K562 (cell line): Measurements from ENCODE around the gene RNF26. TPM values are rescaled to one million over a fixed set of nuclear protein-coding genes. Genes with fewer than 3 reads are reported as not detected.

Experiments
- BCL6 ChIP-seq: fragments of 250-450 bp; sonication (Bioruptor Pico); IDR thresholded peaks from 2 replicates; pipeline ENCODE4 v1.4.0; 2020
- BDP1 ChIP-seq: IDR thresholded peaks from 3 replicates; pipeline ENCODE4 v1.6.1; 2011; ENCODE audit not compliant: insufficient read length, insufficient read depth
- FOS ChIP-seq: IDR thresholded peaks from 3 replicates; pipeline ENCODE4 v1.6.1; 2011; ENCODE audit not compliant: insufficient read length; ENCODE audit errors: extremely low read depth
- FOXA1 ChIP-seq: fragments of 450-650 bp; IDR thresholded peaks from 2 replicates; pipeline ENCODE4 v1.6.1; 2016; ENCODE audit warnings: mild to moderate bottlenecking, borderline replicate concordance
- IRF2 ChIP-seq: sonication (generic); formaldehyde crosslinking; IDR thresholded peaks from 2 replicates; pipeline ENCODE4 v1.8.1; 2022; ENCODE audit warnings: mild to moderate bottlenecking, missing genetic modification reagents
- JUN ChIP-seq, 2 experiments: sonication (generic) in 1 of 2; formaldehyde crosslinking in 1 of 2; IDR thresholded peaks; 2 replicates each; pipeline versions ENCODE4 v1.6.1 to v1.8.0; 2012 to 2022; ENCODE audit warnings: borderline replicate concordance in 2 of 2, mild to moderate bottlenecking in 2 of 2, improper control_type of control experiment in 1 of 2, low read depth in 1 of 2, low read length in 1 of 2, missing genetic modification reagents in 1 of 2
- KDM2B ChIP-seq: fragments of 250-450 bp; sonication (Bioruptor Pico); IDR thresholded peaks from 2 replicates; pipeline ENCODE4 v1.8.0; 2021; ENCODE audit warnings: mild to moderate bottlenecking, moderate library complexity
- PHB2 ChIP-seq: fragments of 450-650 bp; IDR thresholded peaks from 2 replicates; pipeline ENCODE4 v1.6.1; 2017; ENCODE audit warnings: low read depth
- POLR2AphosphoS2 ChIP-seq: IDR thresholded peaks from 2 replicates; pipeline ENCODE4 v1.6.1; 2012; ENCODE audit warnings: low read length, improper control_type of control experiment
- ZFP36 ChIP-seq: fragments of 150-350 bp; IDR thresholded peaks from 2 replicates; pipeline ENCODE4 v1.6.1; 2018; ENCODE audit warnings: low read length, low read depth; ENCODE audit not compliant: partially characterized antibody
- ZKSCAN1 ChIP-seq: fragments of 150-350 bp; IDR thresholded peaks from 2 replicates; pipeline ENCODE4 v1.6.1; 2016; ENCODE audit warnings: low read depth, low read length
- ZNF124 ChIP-seq: sonication (generic); formaldehyde crosslinking; IDR thresholded peaks from 2 replicates; pipeline ENCODE4 v1.8.1; 2022; ENCODE audit warnings: missing genetic modification reagents
- ZNF282 ChIP-seq: sonication (generic); formaldehyde crosslinking; IDR thresholded peaks from 2 replicates; pipeline ENCODE4 v1.8.1; 2023; ENCODE audit warnings: missing genetic modification reagents
- ZNF41 ChIP-seq: fragments of 250-450 bp; sonication (Bioruptor Pico); conservative IDR thresholded peaks from 2 replicates; pipeline ENCODE4 v1.4.0; 2020; ENCODE audit warnings: mild to moderate bottlenecking
- ZNF77 ChIP-seq: fragments of 250-450 bp; sonication (Bioruptor Pico); IDR thresholded peaks from 2 replicates; pipeline ENCODE4 v1.5.0; 2020
- ZNF780A ChIP-seq: fragments of 250-450 bp; sonication (Bioruptor Pico); IDR thresholded peaks from 2 replicates; pipeline ENCODE4 v1.5.0; 2021; ENCODE audit warnings: mild to moderate bottlenecking
- polyA plus RNA-seq, 8 experiments: library from polyadenylated mRNA; depleted of rRNA in 4 of 8; stranded (reverse) in 5 of 8; unstranded in 3 of 8; fragments of >200 nt; fragmentation: Nextera tagmentation in 2 of 8; fragmentation: Illumina TruSeq in 1 of 8; extraction: Ambion mirVana in 2 of 8; extraction: Trizol in 1 of 8; gene quantifications; 2 replicates each; pipeline versions ENCODE4 v1.2.1 to v1.2.3, GENCODE V29; 2011 to 2014; ENCODE audit warnings: inconsistent platforms in 1 of 8, missing spikeins in 1 of 8
- total RNA-seq, 7 experiments: library from RNA; depleted of rRNA in 6 of 7; stranded (reverse); fragments of >200 nt in 6 of 7; fragmentation: Illumina TruSeq in 2 of 7; extraction: Trizol in 2 of 7; gene quantifications; 2 replicates each; pipeline versions ENCODE4 v1.2.1 to v1.2.3, GENCODE V29; 2011 to 2021; ENCODE audit warnings: low replicate concordance in 1 of 7
- TF ChIP-seq, protein P1 (sequence below): sonication (generic); formaldehyde crosslinking; IDR thresholded peaks from 2 replicates; pipeline ENCODE4 v1.8.0; 2023; ENCODE audit warnings: mild to moderate bottlenecking, missing genetic modification reagents
- TF ChIP-seq, protein P2 (sequence below): fragments of 250-450 bp; sonication (Bioruptor Pico); IDR thresholded peaks from 2 replicates; pipeline ENCODE4 v1.8.0; 2022; ENCODE audit warnings: moderate library complexity, mild to moderate bottlenecking, inconsistent platforms
- TF ChIP-seq, protein P3 (sequence below): IDR thresholded peaks from 3 replicates; pipeline ENCODE4 v1.6.1; 2011; ENCODE audit warnings: borderline replicate concordance, mild to moderate bottlenecking; ENCODE audit not compliant: insufficient read length, insufficient read depth
- TF ChIP-seq, protein P4 (sequence below): fragments of 250-450 bp; sonication (Bioruptor Pico); IDR thresholded peaks from 2 replicates; pipeline ENCODE4 v1.8.0; 2021; ENCODE audit warnings: borderline replicate concordance, mild to moderate bottlenecking, moderate library complexity; ENCODE audit not compliant: poor library complexity, severe bottlenecking
- TF ChIP-seq, protein P5 (sequence below): fragments of 450-650 bp; IDR thresholded peaks from 2 replicates; pipeline ENCODE4 v1.7.0; 2016; ENCODE audit warnings: borderline replicate concordance
- TF ChIP-seq, protein P6 (sequence below): fragments of 450-650 bp; formaldehyde crosslinking; IDR thresholded peaks from 2 replicates; pipeline ENCODE4 v1.4.0; 2020; ENCODE audit warnings: mild to moderate bottlenecking, moderate library complexity

The RNF26 gene
- total and polyA plus RNA-seq, 9 of the 15 experiments (the other 6 are each of a cell fraction or from before 2014, with no cell fraction given) = 5.3 to 53.6 (median 12.7) TPM

DNA sequence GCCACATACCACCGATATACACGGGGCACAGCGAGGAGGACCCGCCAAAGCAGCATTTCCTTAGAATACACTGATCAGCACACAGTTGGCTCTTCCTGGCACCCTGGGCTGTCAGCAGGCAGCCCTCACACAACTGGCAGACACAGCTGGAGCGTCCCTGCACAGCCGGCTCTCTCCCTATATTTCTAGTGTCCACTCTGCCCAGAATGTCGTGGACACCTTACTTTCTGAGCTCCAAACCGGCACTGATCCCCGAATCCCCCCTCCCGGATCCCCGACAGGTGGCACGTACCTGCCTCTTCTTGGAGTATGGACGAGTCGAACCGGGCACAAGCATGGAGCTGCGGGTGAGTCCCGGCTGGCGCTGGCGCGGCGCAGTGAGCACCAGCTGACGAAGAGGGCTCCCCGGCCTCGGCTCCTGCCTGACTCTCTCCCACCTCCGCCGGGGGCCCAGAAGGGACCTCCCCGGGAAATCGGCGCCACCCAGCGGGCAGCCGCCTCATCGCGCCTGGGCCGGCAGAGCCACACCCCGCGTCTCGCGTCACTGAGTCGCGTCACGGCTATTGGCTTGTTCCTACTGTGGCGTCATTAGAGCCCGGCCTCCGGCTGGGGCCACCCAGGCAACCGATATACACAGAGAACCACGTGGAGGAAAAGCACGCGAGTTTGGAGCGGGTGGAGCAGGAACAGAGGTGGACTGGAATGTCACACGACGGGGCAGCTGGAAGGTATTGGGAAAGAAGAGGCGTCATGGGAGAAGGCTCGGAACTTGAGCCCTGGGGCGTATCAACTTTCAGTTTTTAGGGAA lies 47.1 kb downstream of the RNF26 start, which contains the start of gene USP2 (continued):
- TF ChIP-seq ZNF780A (no peak), ZNF41 (CRISPR knock-in tag) (no peak), ZNF77 (CRISPR knock-in tag) (no peak), BCL6 (CRISPR knock-in tag) (no peak), PHB2 (no peak), FOXA1 (no peak), ZKSCAN1 (0 out of 2 replicates have a peak, but pooled peaks have one; percentile 55), ZFP36 (no peak), JUN (IDR thresholded peaks at IDR 0.05; ENCODE audit: borderline replicate concordance, low read depth, low read length) (peak; percentile 84; the same call in 1 of the 2 replicates), JUN (CRISPR knock-in tag; IDR thresholded peaks at IDR 0.05; ENCODE audit: borderline replicate concordance) (no peak), IRF2 (CRISPR knock-in tag) (no peak), ZNF282 (CRISPR knock-in tag) (no peak), KDM2B (CRISPR knock-in tag) (no peak), ZNF124 (CRISPR knock-in tag) (no peak), BDP1 (no peak), POLR2AphosphoS2 (no peak), FOS (peak; percentile 13)
- TF ChIP-seq, protein P1, sequence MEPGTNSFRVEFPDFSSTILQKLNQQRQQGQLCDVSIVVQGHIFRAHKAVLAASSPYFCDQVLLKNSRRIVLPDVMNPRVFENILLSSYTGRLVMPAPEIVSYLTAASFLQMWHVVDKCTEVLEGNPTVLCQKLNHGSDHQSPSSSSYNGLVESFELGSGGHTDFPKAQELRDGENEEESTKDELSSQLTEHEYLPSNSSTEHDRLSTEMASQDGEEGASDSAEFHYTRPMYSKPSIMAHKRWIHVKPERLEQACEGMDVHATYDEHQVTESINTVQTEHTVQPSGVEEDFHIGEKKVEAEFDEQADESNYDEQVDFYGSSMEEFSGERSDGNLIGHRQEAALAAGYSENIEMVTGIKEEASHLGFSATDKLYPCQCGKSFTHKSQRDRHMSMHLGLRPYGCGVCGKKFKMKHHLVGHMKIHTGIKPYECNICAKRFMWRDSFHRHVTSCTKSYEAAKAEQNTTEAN = 0 out of 2 replicates have a peak, but pooled peaks have one; percentile 44
- TF ChIP-seq, protein P2, sequence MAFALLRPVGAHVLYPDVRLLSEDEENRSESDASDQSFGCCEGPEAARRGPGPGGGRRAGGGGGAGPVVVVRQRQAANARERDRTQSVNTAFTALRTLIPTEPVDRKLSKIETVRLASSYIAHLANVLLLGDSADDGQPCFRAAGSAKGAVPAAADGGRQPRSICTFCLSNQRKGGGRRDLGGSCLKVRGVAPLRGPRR = no peak
- TF ChIP-seq, protein P3, sequence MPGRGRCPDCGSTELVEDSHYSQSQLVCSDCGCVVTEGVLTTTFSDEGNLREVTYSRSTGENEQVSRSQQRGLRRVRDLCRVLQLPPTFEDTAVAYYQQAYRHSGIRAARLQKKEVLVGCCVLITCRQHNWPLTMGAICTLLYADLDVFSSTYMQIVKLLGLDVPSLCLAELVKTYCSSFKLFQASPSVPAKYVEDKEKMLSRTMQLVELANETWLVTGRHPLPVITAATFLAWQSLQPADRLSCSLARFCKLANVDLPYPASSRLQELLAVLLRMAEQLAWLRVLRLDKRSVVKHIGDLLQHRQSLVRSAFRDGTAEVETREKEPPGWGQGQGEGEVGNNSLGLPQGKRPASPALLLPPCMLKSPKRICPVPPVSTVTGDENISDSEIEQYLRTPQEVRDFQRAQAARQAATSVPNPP = no peak
- TF ChIP-seq, protein P4, sequence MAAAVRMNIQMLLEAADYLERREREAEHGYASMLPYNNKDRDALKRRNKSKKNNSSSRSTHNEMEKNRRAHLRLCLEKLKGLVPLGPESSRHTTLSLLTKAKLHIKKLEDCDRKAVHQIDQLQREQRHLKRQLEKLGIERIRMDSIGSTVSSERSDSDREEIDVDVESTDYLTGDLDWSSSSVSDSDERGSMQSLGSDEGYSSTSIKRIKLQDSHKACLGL = peak; percentile 97
- TF ChIP-seq, protein P5, sequence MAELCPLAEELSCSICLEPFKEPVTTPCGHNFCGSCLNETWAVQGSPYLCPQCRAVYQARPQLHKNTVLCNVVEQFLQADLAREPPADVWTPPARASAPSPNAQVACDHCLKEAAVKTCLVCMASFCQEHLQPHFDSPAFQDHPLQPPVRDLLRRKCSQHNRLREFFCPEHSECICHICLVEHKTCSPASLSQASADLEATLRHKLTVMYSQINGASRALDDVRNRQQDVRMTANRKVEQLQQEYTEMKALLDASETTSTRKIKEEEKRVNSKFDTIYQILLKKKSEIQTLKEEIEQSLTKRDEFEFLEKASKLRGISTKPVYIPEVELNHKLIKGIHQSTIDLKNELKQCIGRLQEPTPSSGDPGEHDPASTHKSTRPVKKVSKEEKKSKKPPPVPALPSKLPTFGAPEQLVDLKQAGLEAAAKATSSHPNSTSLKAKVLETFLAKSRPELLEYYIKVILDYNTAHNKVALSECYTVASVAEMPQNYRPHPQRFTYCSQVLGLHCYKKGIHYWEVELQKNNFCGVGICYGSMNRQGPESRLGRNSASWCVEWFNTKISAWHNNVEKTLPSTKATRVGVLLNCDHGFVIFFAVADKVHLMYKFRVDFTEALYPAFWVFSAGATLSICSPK = no peak
- TF ChIP-seq, protein P6, sequence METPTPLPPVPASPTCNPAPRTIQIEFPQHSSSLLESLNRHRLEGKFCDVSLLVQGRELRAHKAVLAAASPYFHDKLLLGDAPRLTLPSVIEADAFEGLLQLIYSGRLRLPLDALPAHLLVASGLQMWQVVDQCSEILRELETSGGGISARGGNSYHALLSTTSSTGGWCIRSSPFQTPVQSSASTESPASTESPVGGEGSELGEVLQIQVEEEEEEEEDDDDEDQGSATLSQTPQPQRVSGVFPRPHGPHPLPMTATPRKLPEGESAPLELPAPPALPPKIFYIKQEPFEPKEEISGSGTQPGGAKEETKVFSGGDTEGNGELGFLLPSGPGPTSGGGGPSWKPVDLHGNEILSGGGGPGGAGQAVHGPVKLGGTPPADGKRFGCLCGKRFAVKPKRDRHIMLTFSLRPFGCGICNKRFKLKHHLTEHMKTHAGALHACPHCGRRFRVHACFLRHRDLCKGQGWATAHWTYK (CRISPR knock-in tag) = no peak
